Measurements from ENCODE around the gene ZNF653. TPM values are rescaled to one million over a fixed set of nuclear protein-coding genes. Genes with fewer than 3 reads are reported as not detected.

The ZNF653 gene
- total and polyA plus RNA-seq, 2 of the 8 experiments (the other 6 are each of a cell fraction or from before 2014, with no cell fraction given), result 7.0 to 7.9 TPM

DNA sequence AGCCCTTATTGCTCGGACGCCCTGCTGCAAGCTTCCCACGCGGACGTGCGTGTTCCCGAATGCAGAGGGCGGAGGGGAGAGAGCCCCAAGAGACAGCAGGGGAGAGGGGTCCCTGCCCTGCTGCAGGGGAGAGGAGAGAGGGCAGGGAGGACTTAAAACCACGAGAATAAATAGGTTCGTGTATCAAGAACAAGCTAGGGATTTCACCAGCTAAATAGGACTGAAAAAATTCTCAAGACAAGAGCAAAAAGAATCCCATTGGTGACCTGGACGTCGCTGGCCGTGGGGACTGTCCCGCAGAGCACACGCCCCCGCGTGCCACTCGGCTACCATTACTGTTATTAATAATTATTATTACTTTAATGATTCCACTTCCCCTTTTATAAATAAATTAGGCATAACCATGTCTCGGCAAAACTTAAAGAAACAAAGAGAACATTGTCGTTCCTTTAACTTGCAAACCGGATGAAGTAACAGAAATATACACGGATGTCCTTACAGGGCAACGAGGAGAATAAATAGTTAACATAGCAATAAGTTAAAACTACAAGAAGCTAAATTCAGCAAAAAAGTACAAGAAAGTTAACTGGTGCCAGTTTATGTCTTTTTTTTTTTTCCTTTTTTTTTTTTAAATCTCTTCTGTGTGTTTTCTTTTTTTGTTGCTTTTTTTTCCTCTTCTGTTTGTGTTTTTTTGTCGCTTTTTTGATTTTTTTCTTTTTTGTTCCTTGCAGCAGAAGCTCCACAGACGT, 53.6 kb downstream of the ZNF653 start (continued):
- TF ChIP-seq SP4 (IDR thresholded peaks at IDR 0.05; ENCODE audit: low read length) (no peak), RNF2 (IDR thresholded peaks at IDR 0.05; ENCODE audit: borderline replicate concordance, low read depth, low read length, missing control alignments, poor library complexity, severe bottlenecking) (no peak)
